Measurements from ENCODE around the gene SYMPK.

The SYMPK gene

GRCh38 chr19:45767410-45767880 is 95.5 kb downstream of the SYMPK start:
- no peak overlapping the region for H3K27ac ChIP-seq (replicated peaks)
- H3K4me3 ChIP-seq (replicated peaks; ENCODE audit: insufficient read depth, low read length) = no peak overlapping the region
- no peak for TF ChIP-seq GABPA (IDR thresholded peaks at IDR 0.05; ENCODE audit: low read depth)
- TF ChIP-seq, protein P1, sequence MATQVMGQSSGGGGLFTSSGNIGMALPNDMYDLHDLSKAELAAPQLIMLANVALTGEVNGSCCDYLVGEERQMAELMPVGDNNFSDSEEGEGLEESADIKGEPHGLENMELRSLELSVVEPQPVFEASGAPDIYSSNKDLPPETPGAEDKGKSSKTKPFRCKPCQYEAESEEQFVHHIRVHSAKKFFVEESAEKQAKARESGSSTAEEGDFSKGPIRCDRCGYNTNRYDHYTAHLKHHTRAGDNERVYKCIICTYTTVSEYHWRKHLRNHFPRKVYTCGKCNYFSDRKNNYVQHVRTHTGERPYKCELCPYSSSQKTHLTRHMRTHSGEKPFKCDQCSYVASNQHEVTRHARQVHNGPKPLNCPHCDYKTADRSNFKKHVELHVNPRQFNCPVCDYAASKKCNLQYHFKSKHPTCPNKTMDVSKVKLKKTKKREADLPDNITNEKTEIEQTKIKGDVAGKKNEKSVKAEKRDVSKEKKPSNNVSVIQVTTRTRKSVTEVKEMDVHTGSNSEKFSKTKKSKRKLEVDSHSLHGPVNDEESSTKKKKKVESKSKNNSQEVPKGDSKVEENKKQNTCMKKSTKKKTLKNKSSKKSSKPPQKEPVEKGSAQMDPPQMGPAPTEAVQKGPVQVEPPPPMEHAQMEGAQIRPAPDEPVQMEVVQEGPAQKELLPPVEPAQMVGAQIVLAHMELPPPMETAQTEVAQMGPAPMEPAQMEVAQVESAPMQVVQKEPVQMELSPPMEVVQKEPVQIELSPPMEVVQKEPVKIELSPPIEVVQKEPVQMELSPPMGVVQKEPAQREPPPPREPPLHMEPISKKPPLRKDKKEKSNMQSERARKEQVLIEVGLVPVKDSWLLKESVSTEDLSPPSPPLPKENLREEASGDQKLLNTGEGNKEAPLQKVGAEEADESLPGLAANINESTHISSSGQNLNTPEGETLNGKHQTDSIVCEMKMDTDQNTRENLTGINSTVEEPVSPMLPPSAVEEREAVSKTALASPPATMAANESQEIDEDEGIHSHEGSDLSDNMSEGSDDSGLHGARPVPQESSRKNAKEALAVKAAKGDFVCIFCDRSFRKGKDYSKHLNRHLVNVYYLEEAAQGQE (IDR thresholded peaks at IDR 0.05; ENCODE audit: insufficient replicate concordance, low read depth) = no peak
- TF ChIP-seq POLR2AphosphoS5 (IDR thresholded peaks at IDR 0.05; ENCODE audit: low read depth) = no peak
- TF ChIP-seq SPI1 (IDR thresholded peaks at IDR 0.05; ENCODE audit: borderline replicate concordance, low read depth) = no peak
- TF ChIP-seq CTCF (IDR thresholded peaks at IDR 0.05; ENCODE audit: insufficient read depth, low read length) = no peak
- H3K27me3 ChIP-seq (ENCODE audit: insufficient read depth, poor library complexity, severe bottlenecking) = peaks cover 35% of the 10 kb centered on the region
- DNase-seq (ENCODE audit: low read depth in 1 of 2, low spot score in 1 of 2) = no peak

GRCh38 chr19:45766869-45767346 is 96.0 kb downstream of the SYMPK start:
- TF ChIP-seq SPI1 (IDR thresholded peaks at IDR 0.05; ENCODE audit: borderline replicate concordance, low read depth) = no peak
- TF ChIP-seq, protein P1 (IDR thresholded peaks at IDR 0.05; ENCODE audit: insufficient replicate concordance, low read depth) = no peak
- TF ChIP-seq CTCF (IDR thresholded peaks at IDR 0.05; ENCODE audit: insufficient read depth, low read length) = no peak
- TF ChIP-seq GABPA (IDR thresholded peaks at IDR 0.05; ENCODE audit: low read depth) = no peak
- TF ChIP-seq POLR2AphosphoS5 (IDR thresholded peaks at IDR 0.05; ENCODE audit: low read depth) = no peak
- Histone ChIP-seq H3K4me3 (replicated peaks; ENCODE audit: insufficient read depth, low read length) (no peak overlapping the region), H3K27me3 (ENCODE audit: insufficient read depth, poor library complexity, severe bottlenecking) (peaks cover 36% of the 10 kb centered on the region), H3K27ac (replicated peaks) (no peak overlapping the region)
- DNase-seq (ENCODE audit: low read depth in 1 of 2, low spot score in 1 of 2) = no peak

DNA sequence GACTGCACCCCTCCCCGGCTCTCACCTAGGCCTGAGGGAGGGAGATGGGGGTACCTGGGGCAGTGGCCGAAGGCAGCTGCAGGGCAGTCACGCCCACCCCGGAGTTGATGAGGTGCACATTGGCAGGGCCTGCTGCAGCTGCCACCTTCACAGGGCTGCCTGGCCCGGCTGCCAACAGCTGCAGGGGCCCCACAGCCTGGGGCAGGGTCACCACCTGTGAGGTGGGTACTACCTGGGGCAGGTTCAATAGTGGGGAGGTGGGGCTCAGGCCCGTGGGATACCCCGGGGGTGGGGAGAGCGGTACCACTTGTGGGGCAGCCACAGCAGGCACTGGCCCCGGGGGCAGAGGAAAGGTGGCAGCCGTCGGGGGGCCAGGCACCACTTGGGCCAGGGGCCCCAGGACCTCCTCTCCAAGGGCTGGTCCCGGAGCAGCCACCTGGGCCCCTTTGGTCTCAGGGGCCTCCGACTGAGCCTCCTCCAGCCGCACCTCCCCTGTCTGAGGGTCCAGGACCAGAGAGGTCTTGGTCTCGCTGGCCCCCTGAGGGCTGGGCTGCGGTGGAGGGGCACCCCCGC is 96.6 kb downstream of the SYMPK start:
- Histone ChIP-seq H3K27ac (replicated peaks) (no peak overlapping the region), H3K27me3 (ENCODE audit: insufficient read depth, poor library complexity, severe bottlenecking) (peaks cover 36% of the 10 kb centered on the region), H3K4me3 (replicated peaks; ENCODE audit: insufficient read depth, low read length) (no peak overlapping the region)
- DNase-seq (ENCODE audit: low read depth in 1 of 2, low spot score in 1 of 2) = no peak
- TF ChIP-seq, protein P1 (IDR thresholded peaks at IDR 0.05; ENCODE audit: insufficient replicate concordance, low read depth) = no peak
- TF ChIP-seq CTCF (IDR thresholded peaks at IDR 0.05; ENCODE audit: insufficient read depth, low read length) = no peak
- TF ChIP-seq SPI1 (IDR thresholded peaks at IDR 0.05; ENCODE audit: borderline replicate concordance, low read depth) = no peak
- no peak for TF ChIP-seq GABPA (IDR thresholded peaks at IDR 0.05; ENCODE audit: low read depth)
- TF ChIP-seq POLR2AphosphoS5 (IDR thresholded peaks at IDR 0.05; ENCODE audit: low read depth) = no peak

Data from HL-60 (cell line).